Panc1 (cell line): ENCODE data around the gene PEX16. TPM values are rescaled to one million over a fixed set of nuclear protein-coding genes. Genes with fewer than 3 reads are reported as not detected.

Experiments used
- ATAC-seq: fragments of 200-7000 bp; cut with Tn5 transposase; 2 replicates; pipeline ENCODE4 v1.9.1; 2020; ENCODE audit warnings: mild to moderate bottlenecking, moderate library complexity
- BruUV-seq: library from RNA; stranded (reverse); fragments of 400-500 nt; replicated peaks from 2 replicates; lab custom pipeline; 2021; lab: Mats Ljungman, UMichigan
- CTCF ChIA-PET: fragments of 300-600 bp; sonication (Branson Sonifier 250); formaldehyde crosslinking; loops from one replicate; lab custom pipeline; 2022; ENCODE audit warnings: antibody characterized with exemption; lab: Charles Lee
- POLR2A ChIA-PET: fragments of 300-600 bp; sonication (Branson Sonifier 250); formaldehyde crosslinking; loops from one replicate; lab custom pipeline; 2022; ENCODE audit warnings: antibody characterized with exemption; lab: Charles Lee
- DNase-seq: peaks from one replicate; pipeline ENCODE4 v3.0.0-alpha.2; 2010; ENCODE audit warnings: low read depth, low spot score
- H3K27ac ChIP-seq: 2 replicates; pipeline ENCODE4 v1.5.1; 2011; ENCODE audit warnings: mild to moderate bottlenecking, low read length, inconsistent platforms
- H3K27me3 ChIP-seq: fragments of 200-500 bp; sonication (Bioruptor generic); 2 replicates; pipeline ENCODE4 v1.6.0; 2014; ENCODE audit warnings: low read length, inconsistent platforms; ENCODE audit not compliant: control insufficient read depth, insufficient read depth
- H3K36me3 ChIP-seq: fragments of 200-500 bp; sonication (Bioruptor generic); 2 replicates; pipeline ENCODE4 v1.5.1; 2014; ENCODE audit warnings: inconsistent platforms, mild to moderate bottlenecking, low read length, moderate library complexity; ENCODE audit not compliant: control insufficient read depth, insufficient read depth
- H3K4me1 ChIP-seq: 2 replicates; pipeline ENCODE4 v1.5.1; 2011; ENCODE audit warnings: inconsistent platforms, mild to moderate bottlenecking, low read length, moderate library complexity; ENCODE audit not compliant: control insufficient read depth, insufficient read depth
- H3K4me3 ChIP-seq, 2 experiments: 2 replicates each; pipeline ENCODE4 v1.5.1; 2011 to 2012; ENCODE audit warnings: low read depth in 2 of 2, low read length in 2 of 2, mild to moderate bottlenecking in 2 of 2, inconsistent platforms in 1 of 2, moderate library complexity in 1 of 2
- H3K9me3 ChIP-seq: fragments of 200-500 bp; sonication (Bioruptor generic); 2 replicates; pipeline ENCODE4 v1.5.1; 2014; ENCODE audit warnings: low read depth, mild to moderate bottlenecking, inconsistent platforms, low read length, moderate library complexity; ENCODE audit not compliant: control insufficient read depth, insufficient read depth
- CTCF ChIP-seq: fragments of 450-650 bp; IDR thresholded peaks from 2 replicates; pipeline ENCODE4 v1.5.1; 2017; ENCODE audit warnings: mild to moderate bottlenecking
- POLR2AphosphoS5 ChIP-seq: IDR thresholded peaks from 2 replicates; pipeline ENCODE4 v1.6.1; 2012; ENCODE audit warnings: mild to moderate bottlenecking, low read depth, low read length, moderate library complexity
- SIN3A ChIP-seq: IDR thresholded peaks from 2 replicates; pipeline ENCODE4 v1.6.1; 2012; ENCODE audit warnings: low read depth, mild to moderate bottlenecking, low read length, moderate library complexity, borderline replicate concordance; ENCODE audit not compliant: insufficient read depth
- TCF7L2 ChIP-seq: IDR thresholded peaks from 2 replicates; pipeline ENCODE4 v1.6.1; 2011; ENCODE audit warnings: mild to moderate bottlenecking, low read depth, low read length, inconsistent platforms
- in situ Hi-C: cut with HindIII; loops from 2 replicates; pipeline ENCODE4 v1.10.0; 2016; ENCODE audit warnings: low sequenced_read_pairs, low pct_unique_long_range_greater_than_20kb
- intact Hi-C: fragments of 100-400 bp; cut with micrococcal nuclease; formaldehyde crosslinking; loops from one replicate; pipeline ENCODE4 v1.10.0; 2022; ENCODE audit not compliant: unreplicated experiment
- total RNA-seq: library from RNA; stranded (reverse); gene quantifications from one replicate; pipeline ENCODE4 v1.2.1, GENCODE V29; 2021; ENCODE audit not compliant: unreplicated experiment
- TF ChIP-seq, protein P1 (sequence below), 2 experiments: IDR thresholded peaks; 2 replicates each; pipeline ENCODE4 v1.6.1; 2011 to 2012; ENCODE audit warnings: low read depth in 2 of 2, control low read depth in 1 of 2, low read length in 1 of 2, mild to moderate bottlenecking in 1 of 2, moderate library complexity in 1 of 2; ENCODE audit not compliant: insufficient read depth in 1 of 2

The PEX16 gene
- total RNA-seq, 1 experiment from 2014 or later: 37.5 TPM

DNA sequence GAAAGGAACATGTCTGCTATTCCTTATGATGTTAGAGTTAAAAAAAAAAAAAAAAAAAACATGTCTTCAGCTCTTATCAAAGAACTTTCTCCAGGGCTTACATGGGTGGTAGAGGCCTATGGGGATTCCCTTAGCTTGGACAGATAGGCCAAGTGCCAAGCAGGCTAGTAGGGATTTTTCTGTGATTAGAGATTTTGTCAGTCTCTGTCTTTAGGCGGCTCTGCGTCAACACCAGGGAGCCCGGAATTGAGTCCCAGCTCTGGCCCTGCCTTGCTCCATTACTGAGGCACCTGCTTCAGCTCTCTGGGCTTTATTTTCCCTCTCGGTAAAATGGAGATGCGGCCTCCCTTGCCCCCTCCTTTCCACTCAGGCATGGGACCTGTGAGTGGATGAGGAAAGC lies 57.3 kb downstream of the PEX16 start:
- no peaks in the 10 kb centered on the region for H3K27me3 ChIP-seq
- H3K36me3 ChIP-seq: peaks cover 7% of the 10 kb centered on the region; the same call in 1 of the 2 replicates
- no peak overlapping the region for H3K27ac ChIP-seq
- H3K4me3 ChIP-seq: no peak overlapping the region
- ChIA-PET POLR2A (no interaction called here), CTCF (interaction anchor here (0.6 to 1.1 kb wide), 3 partner anchors 18 to 406 kb away, joined by 3 to 7 read pairs (median 4); no protein-coding TSS in a partner anchor)
- in situ Hi-C loops (no loop called here), intact Hi-C loops (no loop called here)
- H3K9me3 ChIP-seq: no peaks in the 10 kb centered on the region
- BruUV-seq: no TSS peak
- DNase-seq (no peak), ATAC-seq (no peak)
- no peaks in the 10 kb centered on the region for H3K4me1 ChIP-seq
- no peak for TF ChIP-seq SIN3A
- no peak for TF ChIP-seq POLR2AphosphoS5
- TF ChIP-seq CTCF: no peak
- TF ChIP-seq, protein P1, sequence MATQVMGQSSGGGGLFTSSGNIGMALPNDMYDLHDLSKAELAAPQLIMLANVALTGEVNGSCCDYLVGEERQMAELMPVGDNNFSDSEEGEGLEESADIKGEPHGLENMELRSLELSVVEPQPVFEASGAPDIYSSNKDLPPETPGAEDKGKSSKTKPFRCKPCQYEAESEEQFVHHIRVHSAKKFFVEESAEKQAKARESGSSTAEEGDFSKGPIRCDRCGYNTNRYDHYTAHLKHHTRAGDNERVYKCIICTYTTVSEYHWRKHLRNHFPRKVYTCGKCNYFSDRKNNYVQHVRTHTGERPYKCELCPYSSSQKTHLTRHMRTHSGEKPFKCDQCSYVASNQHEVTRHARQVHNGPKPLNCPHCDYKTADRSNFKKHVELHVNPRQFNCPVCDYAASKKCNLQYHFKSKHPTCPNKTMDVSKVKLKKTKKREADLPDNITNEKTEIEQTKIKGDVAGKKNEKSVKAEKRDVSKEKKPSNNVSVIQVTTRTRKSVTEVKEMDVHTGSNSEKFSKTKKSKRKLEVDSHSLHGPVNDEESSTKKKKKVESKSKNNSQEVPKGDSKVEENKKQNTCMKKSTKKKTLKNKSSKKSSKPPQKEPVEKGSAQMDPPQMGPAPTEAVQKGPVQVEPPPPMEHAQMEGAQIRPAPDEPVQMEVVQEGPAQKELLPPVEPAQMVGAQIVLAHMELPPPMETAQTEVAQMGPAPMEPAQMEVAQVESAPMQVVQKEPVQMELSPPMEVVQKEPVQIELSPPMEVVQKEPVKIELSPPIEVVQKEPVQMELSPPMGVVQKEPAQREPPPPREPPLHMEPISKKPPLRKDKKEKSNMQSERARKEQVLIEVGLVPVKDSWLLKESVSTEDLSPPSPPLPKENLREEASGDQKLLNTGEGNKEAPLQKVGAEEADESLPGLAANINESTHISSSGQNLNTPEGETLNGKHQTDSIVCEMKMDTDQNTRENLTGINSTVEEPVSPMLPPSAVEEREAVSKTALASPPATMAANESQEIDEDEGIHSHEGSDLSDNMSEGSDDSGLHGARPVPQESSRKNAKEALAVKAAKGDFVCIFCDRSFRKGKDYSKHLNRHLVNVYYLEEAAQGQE (IDR thresholded peaks at IDR 0.05; ENCODE audit: insufficient read depth in 1 of 2, low read depth in 2 of 2, low read length in 1 of 2): no peak
- no peak for TF ChIP-seq TCF7L2

Other genes with a start within 250 kb of the PEX16 start
- 13.4 TPM for gene SLC35C1, start 112.7 kb downstream of the PEX16 start, total RNA-seq
- gene CRY2, start 70.4 kb downstream of the PEX16 start, total RNA-seq: 14.6 TPM
- 12.7 TPM for gene MAPK8IP1, start 32.2 kb downstream of the PEX16 start, total RNA-seq
- 1.4 TPM for gene FREY1, start 10.6 kb downstream of the PEX16 start, total RNA-seq
- 1.4 TPM for gene LARGE2, start 4.8 kb upstream of the PEX16 start, total RNA-seq
- gene PHF21A, start 203.6 kb upstream of the PEX16 start, total RNA-seq: 45.7 TPM